Measurements from ENCODE around the gene ACOX3. TPM values are rescaled to one million over a fixed set of nuclear protein-coding genes. Genes with fewer than 3 reads are reported as not detected.

The ACOX3 gene
- total RNA-seq, 2 experiments from 2014 or later: 24.2 to 27.8 TPM

- Mint-ChIP-seq H3K36me3 (ENCODE audit: low read depth) (peaks cover 31% of the 10 kb centered on the region), H3K4me3 (no peak overlapping the region), H3K27me3 (no peaks in the 10 kb centered on the region), H3K9me3 (no peaks in the 10 kb centered on the region), H3K4me1 (ENCODE audit: low read depth) (no peaks in the 10 kb centered on the region), H3K27ac (no peak overlapping the region)
- DNase-seq (no peak), ATAC-seq (no peak)
- CTCF ChIA-PET: no interaction called here
- POLR2A ChIA-PET: no interaction called here
- no peak for TF ChIP-seq CTCF (IDR thresholded peaks at IDR 0.05)
- intact Hi-C loops (cut with micrococcal nuclease): no loop called here
Measured at GRCh38 chr4:8461086-8461485, 20.6 kb upstream of the ACOX3 start.

GRCh38 chr4:8459867-8460445, 19.4 kb upstream of the ACOX3 start:
- CTCF ChIA-PET: interaction anchor here (1.4 kb wide), 1 partner anchor 8 kb away, joined by 3 read pairs; no protein-coding TSS in a partner anchor

GRCh38 chr4:8457646-8458252, 17.2 kb upstream of the ACOX3 start:
- intact Hi-C loops (cut with micrococcal nuclease): no loop called here
- H3K36me3 Mint-ChIP-seq (ENCODE audit: low read depth): peaks cover 33% of the 10 kb centered on the region
- H3K27ac Mint-ChIP-seq: no peak overlapping the region
- H3K4me3 Mint-ChIP-seq: no peak overlapping the region
- ATAC-seq (no peak), DNase-seq (no peak)
- no peaks in the 10 kb centered on the region for H3K27me3 Mint-ChIP-seq
- TF ChIP-seq CTCF (IDR thresholded peaks at IDR 0.05): no peak
- no peaks in the 10 kb centered on the region for H3K4me1 Mint-ChIP-seq (ENCODE audit: low read depth)
- ChIA-PET POLR2A (no interaction called here), CTCF (interaction anchor here (1.8 kb wide), 1 partner anchor 11 kb away, joined by 6 read pairs; no protein-coding TSS in a partner anchor)
- no peaks in the 10 kb centered on the region for H3K9me3 Mint-ChIP-seq

More at GRCh38 chr4:8459867-8460445, 19.4 kb upstream of the ACOX3 start:
- Mint-ChIP-seq H3K4me3 (no peak overlapping the region), H3K9me3 (no peaks in the 10 kb centered on the region), H3K36me3 (ENCODE audit: low read depth) (peaks cover 24% of the 10 kb centered on the region), H3K27ac (no peak overlapping the region), H3K27me3 (no peaks in the 10 kb centered on the region), H3K4me1 (ENCODE audit: low read depth) (no peaks in the 10 kb centered on the region)
- ATAC-seq (no peak), DNase-seq (no peak)
- no peak for TF ChIP-seq CTCF (IDR thresholded peaks at IDR 0.05)
- POLR2A ChIA-PET: interaction anchor here (0.6 kb wide), 1 partner anchor 32 kb away, joined by 3 read pairs; no protein-coding TSS in a partner anchor
- intact Hi-C loops (cut with micrococcal nuclease): no loop called here

- Mint-ChIP-seq H3K4me1 (ENCODE audit: low read depth) (no peaks in the 10 kb centered on the region), H3K36me3 (ENCODE audit: low read depth) (peaks cover 24% of the 10 kb centered on the region), H3K4me3 (no peak overlapping the region), H3K9me3 (no peaks in the 10 kb centered on the region), H3K27me3 (no peaks in the 10 kb centered on the region), H3K27ac (no peak overlapping the region)
- ChIA-PET POLR2A (interaction anchor here (1.8 kb wide), 1 partner anchor 13 kb away, joined by 8 read pairs; the partner anchor contains the start of genes ACOX3 and TRMT44), CTCF (interaction anchor here (1.6 kb wide), 1 partner anchor 14 kb away, joined by 6 read pairs; no protein-coding TSS in a partner anchor)
- ATAC-seq (no peak), DNase-seq (no peak)
- intact Hi-C loops (cut with micrococcal nuclease): no loop called here
- TF ChIP-seq CTCF (IDR thresholded peaks at IDR 0.05): no peak
Measured at GRCh38 chr4:8453957-8454356, 13.4 kb upstream of the ACOX3 start.

Data from activated CD8-positive, alpha-beta T cell treated with anti-CD3 and anti-CD28 coated beads for 36 hours (primary cell).